ENCODE data around the gene ELMO1. TPM values are rescaled to one million over a fixed set of nuclear protein-coding genes. Genes with fewer than 3 reads are reported as not detected.

Gene ELMO1
- polyA plus RNA-seq, 2 of the 4 experiments (the other 2 are of a cell fraction): 2.3 to 6.1 TPM

- H3K4me3 ChIP-seq: no peak overlapping the region
- FAIRE-seq (no peak), DNase-seq (ENCODE audit: low read depth in 1 of 2, low spot score in 1 of 2) (no peak), ATAC-seq (no peak)
- no peak overlapping the region for H3K27ac ChIP-seq
- 25% methylated on average over 1 of the region's 1 CpG for WGBS (ENCODE audit: missing lambda C conversion rate)
- CTCF ChIA-PET: no interaction called here
- POLR2A ChIA-PET: no interaction called here
- H3K9me3 ChIP-seq: no peaks in the 10 kb centered on the region
- TF ChIP-seq ATOH8 (CRISPR knock-in tag; IDR thresholded peaks at IDR 0.05; ENCODE audit: low read depth) (no peak), ELK1 (IDR thresholded peaks at IDR 0.05; ENCODE audit: low read depth, low read length) (no peak), MYC (IDR thresholded peaks at IDR 0.05; ENCODE audit: borderline replicate concordance, low read length) (no peak), SMC3 (IDR thresholded peaks at IDR 0.05) (no peak), CBX2 (IDR thresholded peaks at IDR 0.05; ENCODE audit: borderline replicate concordance, low read depth) (no peak), CHD4 (IDR thresholded peaks at IDR 0.05; ENCODE audit: borderline replicate concordance) (no peak), EHMT2 (IDR thresholded peaks at IDR 0.05; ENCODE audit: low read depth) (no peak)
- H3K4me1 ChIP-seq: no peaks in the 10 kb centered on the region
- H3K4me2 ChIP-seq: no peak overlapping the region
Measured at GRCh38 chr7:37262181-37262580, 186.5 kb downstream of the ELMO1 start.

GRCh38 chr7:37259319-37259821, 189.3 kb downstream of the ELMO1 start:
- Histone ChIP-seq H3K4me3 (no peak overlapping the region), H3K4me2 (no peak overlapping the region), H3K9me3 (no peaks in the 10 kb centered on the region), H3K27ac (no peak overlapping the region), H3K4me1 (no peaks in the 10 kb centered on the region)
- DNase-seq (ENCODE audit: low read depth in 1 of 2, low spot score in 1 of 2) (no peak), FAIRE-seq (no peak), ATAC-seq (no peak)
- POLR2A ChIA-PET: interaction anchor here (0.6 kb wide), 1 partner anchor 12 kb away, joined by 3 read pairs; no protein-coding TSS in a partner anchor
- CTCF ChIA-PET: interaction anchor here (0.9 kb wide), 1 partner anchor 575 kb away, joined by 3 read pairs; no protein-coding TSS in a partner anchor
- TF ChIP-seq HDAC2 (IDR thresholded peaks at IDR 0.05): no peak
- no peak for TF ChIP-seq ZFP36 (IDR thresholded peaks at IDR 0.05; ENCODE audit: borderline replicate concordance, partially characterized antibody)
- no peak for TF ChIP-seq CBX8 (IDR thresholded peaks at IDR 0.05)
- TF ChIP-seq MAZ (IDR thresholded peaks at IDR 0.05; ENCODE audit: borderline replicate concordance, low read depth, low read length): no peak
- no peak for TF ChIP-seq KDM1A (IDR thresholded peaks at IDR 0.05; ENCODE audit: low read depth)
- no peak for TF ChIP-seq HOXB5 (CRISPR knock-in tag; IDR thresholded peaks at IDR 0.05)
- TF ChIP-seq POLR2A (IDR thresholded peaks at IDR 0.05; ENCODE audit: low read length): no peak
- TF ChIP-seq MAX (IDR thresholded peaks at IDR 0.05): no peak
- no peak for TF ChIP-seq BHLHE40 (IDR thresholded peaks at IDR 0.05; ENCODE audit: low read depth, low read length)
- no peak for TF ChIP-seq ZNF302 (CRISPR knock-in tag; IDR thresholded peaks at IDR 0.05)
- no peak for TF ChIP-seq FOSL2 (IDR thresholded peaks at IDR 0.05)
- TF ChIP-seq FOSL2 (CRISPR knock-in tag; IDR thresholded peaks at IDR 0.05): no peak
- TF ChIP-seq POLR2AphosphoS2 (conservative IDR thresholded peaks at IDR 0.05; ENCODE audit: low read length): no peak
- no peak for TF ChIP-seq GATA3 (IDR thresholded peaks at IDR 0.05; ENCODE audit: borderline replicate concordance)
- TF ChIP-seq NFE2L2 (conservative IDR thresholded peaks at IDR 0.05; ENCODE audit: low read length): no peak
- TF ChIP-seq EHMT2 (IDR thresholded peaks at IDR 0.05; ENCODE audit: low read depth): no peak
- TF ChIP-seq PHF8 (IDR thresholded peaks at IDR 0.05; ENCODE audit: borderline replicate concordance, low read depth): no peak
- no peak for TF ChIP-seq NPAS2 (CRISPR knock-in tag; IDR thresholded peaks at IDR 0.05; ENCODE audit: borderline replicate concordance)
- no peak for TF ChIP-seq KDM5A (IDR thresholded peaks at IDR 0.05)
- 60% methylated on average over 11 of the region's 11 CpGs for WGBS (ENCODE audit: missing lambda C conversion rate)

GRCh38 chr7:37256631-37257030, 192.0 kb downstream of the ELMO1 start:
- H3K4me3 ChIP-seq: no peak overlapping the region
- H3K27ac ChIP-seq: no peak overlapping the region
- no peaks in the 10 kb centered on the region for H3K4me1 ChIP-seq
- FAIRE-seq (no peak), DNase-seq (ENCODE audit: low read depth in 1 of 2, low spot score in 1 of 2) (no peak), ATAC-seq (no peak)
- no peak overlapping the region for H3K4me2 ChIP-seq
- ChIA-PET CTCF (interaction anchor here (1.0 kb wide), 1 partner anchor 14 kb away, joined by 3 read pairs; no protein-coding TSS in a partner anchor), POLR2A (no interaction called here)
- H3K9me3 ChIP-seq: no peaks in the 10 kb centered on the region
- TF ChIP-seq RARB (CRISPR knock-in tag; IDR thresholded peaks at IDR 0.05) (no peak), RCOR1 (IDR thresholded peaks at IDR 0.05; ENCODE audit: low read depth, low read length) (no peak), PHF8 (IDR thresholded peaks at IDR 0.05; ENCODE audit: borderline replicate concordance, low read depth) (no peak), E2F6 (IDR thresholded peaks at IDR 0.05; ENCODE audit: borderline replicate concordance, low read depth) (no peak), SREBF2 (IDR thresholded peaks at IDR 0.05) (no peak), MYC (IDR thresholded peaks at IDR 0.05; ENCODE audit: borderline replicate concordance, low read length) (no peak), NR3C1 (IDR thresholded peaks at IDR 0.05) (no peak), CBX8 (IDR thresholded peaks at IDR 0.05) (no peak), ZSCAN20 (CRISPR knock-in tag; IDR thresholded peaks at IDR 0.05) (no peak), HMGXB4 (CRISPR knock-in tag; IDR thresholded peaks at IDR 0.05; ENCODE audit: borderline replicate concordance) (no peak), CHD2 (IDR thresholded peaks at IDR 0.05; ENCODE audit: low read length, partially characterized antibody) (no peak), KDM5A (IDR thresholded peaks at IDR 0.05) (no peak), FOXS1 (CRISPR knock-in tag; IDR thresholded peaks at IDR 0.05) (no peak)

Measured in A549 (cell line).